ENCODE data around the gene VWA8.
"Not testable (repeated sequence)": the region's sequence is repeated elsewhere in the genome, so short reads cannot be mapped to it uniquely, and the experiment has no call there.

VWA8 gene

GRCh38 chr13:41962994-41963393, 2.1 kb upstream of the VWA8 start:
- no peak for DNase-seq

GRCh38 chr13:41961466-41961760, 504 bp upstream of the VWA8 start:
- DNase-seq: no peak

- no peak for DNase-seq
Measured at GRCh38 chr13:41960211-41960636, 685 bp downstream of the VWA8 start.

GRCh38 chr13:41956272-41956671, 4.6 kb downstream of the VWA8 start:
- DNase-seq: no peak

DNA sequence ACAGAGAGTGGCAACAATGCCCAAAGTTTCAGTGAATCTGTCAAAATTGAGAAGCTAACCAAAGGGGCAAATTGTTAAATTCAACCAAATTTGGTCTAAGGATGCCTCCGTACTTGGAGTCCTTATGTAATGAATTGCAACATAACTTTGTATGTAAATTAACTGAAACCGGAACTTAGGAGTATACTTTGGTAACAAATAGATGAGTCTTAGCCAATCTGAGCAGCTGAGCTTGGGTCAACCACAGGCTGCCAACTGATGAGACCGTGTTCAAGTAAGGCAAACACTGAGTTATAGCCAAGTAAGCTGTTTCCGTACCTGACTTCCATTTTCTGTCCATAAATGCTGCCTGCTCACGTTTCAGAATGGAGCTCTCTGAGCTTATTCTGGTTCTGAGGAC, 5.3 kb downstream of the VWA8 start:
- DNase-seq: no peak

DNA sequence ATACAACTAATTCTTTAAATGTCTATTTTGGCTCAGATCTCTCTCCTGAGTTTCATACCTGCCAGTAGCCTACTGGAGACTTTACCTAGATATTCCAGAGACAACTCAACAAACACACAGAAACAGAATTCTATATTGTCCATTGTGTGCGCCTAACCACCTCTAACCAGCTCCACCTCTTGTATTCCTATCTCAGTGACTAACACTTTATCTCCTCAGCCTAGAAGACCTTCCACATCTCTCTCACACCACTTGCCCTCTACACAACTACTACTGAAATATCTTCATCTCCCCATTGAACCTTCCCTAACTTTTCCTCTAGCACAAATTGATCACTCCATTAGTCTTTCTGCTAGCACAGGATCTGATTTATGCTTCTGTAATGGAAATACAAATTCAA, 6.7 kb downstream of the VWA8 start:
- DNase-seq: no peak

DNA sequence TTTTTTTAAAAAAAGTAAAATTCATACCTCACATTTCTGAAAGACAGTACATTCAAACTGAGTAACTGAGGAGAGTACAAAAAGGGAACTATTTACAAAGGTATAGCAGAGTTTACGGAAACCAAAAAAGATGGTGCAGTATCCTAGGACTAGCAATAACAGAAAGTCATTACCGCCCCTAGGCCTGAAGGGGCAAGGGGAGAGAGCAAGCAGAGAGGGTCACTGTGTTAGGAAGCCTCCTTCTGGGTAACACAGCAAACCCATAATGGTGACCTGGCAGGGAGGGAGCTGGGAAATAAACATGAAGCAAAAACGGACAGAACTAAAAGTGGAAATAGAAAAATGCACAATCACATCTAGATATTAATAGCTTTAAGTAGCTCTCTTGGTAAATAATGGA, 8.2 kb downstream of the VWA8 start:
- DNase-seq: no peak

- DNase-seq: not testable (repeated sequence)
Measured at GRCh38 chr13:41949104-41949503, 11.8 kb downstream of the VWA8 start.

DNA sequence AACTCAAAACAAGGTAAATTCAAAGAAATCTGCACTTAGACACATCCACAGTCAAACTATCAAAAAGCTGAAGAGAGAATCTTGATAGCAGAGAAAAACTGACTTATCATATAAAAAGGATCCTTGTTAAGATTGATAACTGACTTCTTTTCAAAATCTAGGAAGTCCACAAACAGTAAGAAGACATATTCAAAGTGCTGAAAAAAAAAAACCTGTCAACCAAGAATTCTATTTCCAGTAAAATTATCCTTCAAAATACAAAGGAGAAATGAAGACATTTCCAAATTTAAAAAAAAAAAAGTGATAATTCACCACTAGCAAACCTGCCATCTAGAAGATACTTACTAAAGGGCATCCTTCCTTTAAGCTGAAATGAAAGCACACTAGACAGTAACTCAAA, 15.0 kb downstream of the VWA8 start:
- DNase-seq: no peak

GRCh38 chr13:41944635-41945397, 16.1 kb downstream of the VWA8 start:
- no peak for DNase-seq

DNA sequence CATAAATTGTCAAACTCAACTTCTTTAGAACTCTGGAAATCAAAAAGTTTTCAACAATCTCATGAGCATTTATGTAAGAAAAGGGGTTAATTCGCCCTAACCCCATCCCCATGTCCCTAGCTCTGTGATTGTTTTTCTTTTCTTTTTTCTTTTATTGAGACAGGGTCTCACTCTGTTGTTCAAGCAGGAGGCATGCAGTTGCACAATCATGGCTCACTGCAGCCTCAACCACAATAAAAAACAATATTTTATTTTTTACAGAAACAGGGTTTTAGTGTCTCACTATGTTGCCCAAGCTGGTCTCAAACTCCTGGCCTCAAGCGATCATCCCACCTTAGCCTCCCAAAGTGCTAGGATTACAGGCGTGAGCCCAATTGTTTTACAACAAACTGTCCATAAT, 16.7 kb downstream of the VWA8 start:
- no peak for DNase-seq

- DNase-seq: no peak
Measured at GRCh38 chr13:41942462-41943094, 18.3 kb downstream of the VWA8 start.

DNA sequence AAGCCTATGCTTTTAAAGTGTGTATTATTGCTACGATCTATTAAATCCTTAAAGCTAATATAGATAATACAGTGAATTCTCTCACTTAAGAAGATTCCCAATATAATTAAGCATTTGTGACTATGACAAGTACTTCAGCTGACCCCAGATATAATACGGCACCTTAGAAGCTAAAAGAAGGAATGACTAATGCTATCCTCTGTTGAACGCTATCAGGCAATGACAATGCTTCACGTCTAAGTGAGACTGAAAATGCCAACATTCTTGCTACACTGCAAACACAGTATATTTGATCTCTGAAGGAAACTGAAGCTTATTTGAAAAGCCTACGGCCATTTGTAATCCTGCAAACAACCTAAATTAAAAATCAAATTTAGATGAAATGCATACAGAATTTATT, 19.7 kb downstream of the VWA8 start:
- DNase-seq: no peak

- no peak for DNase-seq
Measured at GRCh38 chr13:41939398-41939797, 21.5 kb downstream of the VWA8 start.

- DNase-seq: no peak
Measured at GRCh38 chr13:41938918-41939317, 22.0 kb downstream of the VWA8 start.

- no peak for DNase-seq
Measured at GRCh38 chr13:41937388-41937787, 23.5 kb downstream of the VWA8 start.

DNA sequence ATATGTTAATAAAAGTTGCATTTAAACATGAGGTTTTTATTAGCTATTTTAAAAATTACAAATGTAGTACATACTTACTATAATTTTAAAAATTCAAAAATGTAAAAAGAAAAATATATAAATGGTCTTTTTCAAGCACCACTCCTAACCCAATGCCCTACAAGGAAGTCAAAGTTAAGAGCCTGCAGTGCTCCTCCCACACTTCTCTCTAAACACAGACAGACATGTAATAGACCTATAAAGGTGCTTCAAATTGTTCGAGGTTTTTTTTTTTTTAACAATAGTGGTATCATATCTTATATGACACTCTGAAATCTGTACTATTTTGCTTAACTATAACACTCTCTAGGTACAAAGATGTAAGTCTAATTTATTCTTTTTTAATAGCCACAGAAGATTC, 25.4 kb downstream of the VWA8 start:
- DNase-seq: no peak

DNA sequence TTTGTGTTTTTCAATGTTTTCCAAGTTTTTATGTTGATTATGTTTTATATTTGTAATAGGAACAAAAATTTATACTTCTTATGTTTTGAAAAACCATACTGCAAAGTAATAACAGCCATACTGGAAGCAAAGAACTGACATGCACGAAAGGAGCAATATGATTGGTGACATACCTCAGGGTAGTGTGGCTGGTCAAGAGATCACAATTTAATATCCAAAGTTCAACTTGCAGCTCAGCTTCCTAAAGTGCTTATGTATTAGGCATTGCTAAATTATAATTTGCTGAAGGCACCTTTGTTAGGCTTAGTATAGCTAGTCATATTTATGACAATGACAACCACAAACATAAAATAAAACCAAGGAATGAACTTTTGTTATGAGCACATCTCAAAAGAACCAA, 25.9 kb downstream of the VWA8 start:
- DNase-seq: no peak

GRCh38 chr13:41934120-41934519, 26.8 kb downstream of the VWA8 start:
- DNase-seq: no peak

DNA sequence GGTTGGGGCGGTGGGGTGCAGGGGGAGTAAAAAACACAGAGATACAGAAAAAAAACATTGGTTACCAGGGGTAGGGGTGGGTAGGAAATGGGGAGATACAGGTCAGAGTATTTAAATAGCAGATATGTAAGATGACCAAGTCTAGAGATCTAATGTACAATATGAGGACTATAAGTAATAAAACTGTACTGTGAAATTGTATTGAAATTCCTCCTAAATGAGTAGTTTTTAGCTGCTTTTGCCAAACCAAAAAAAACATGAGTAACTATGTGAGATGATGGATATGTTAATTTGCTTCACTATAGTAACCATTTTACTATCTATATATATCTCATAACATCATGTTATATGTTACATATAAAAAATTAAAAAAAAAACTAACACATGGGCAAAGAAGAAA, 29.6 kb downstream of the VWA8 start:
- DNase-seq: no peak

GRCh38 chr13:41930154-41930553, 30.8 kb downstream of the VWA8 start:
- no peak for DNase-seq

- DNase-seq: no peak
Measured at GRCh38 chr13:41928323-41928722, 32.6 kb downstream of the VWA8 start.

- no peak for DNase-seq
Measured at GRCh38 chr13:41925014-41925413, 35.9 kb downstream of the VWA8 start.

DNA sequence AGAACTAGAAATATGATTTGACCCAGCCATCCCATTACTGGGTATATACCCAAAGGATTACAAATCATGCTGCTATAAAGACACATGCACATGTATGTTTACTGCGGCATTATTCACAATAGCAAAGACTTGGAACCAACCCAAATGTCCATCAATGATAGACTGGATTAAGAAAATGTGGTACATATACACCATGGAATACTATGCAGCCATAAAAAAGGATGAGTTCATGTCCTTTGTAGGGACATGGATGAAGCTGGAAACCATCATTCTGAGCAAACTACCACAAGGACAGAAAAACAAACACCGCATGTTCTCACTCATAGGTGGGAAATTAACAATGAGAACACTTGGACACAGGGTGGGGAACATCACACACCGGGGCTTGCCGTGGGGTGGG, 38.0 kb downstream of the VWA8 start:
- not testable (repeated sequence) for DNase-seq
